GM21737 (cell line): ENCODE measurements around the gene U2AF2.

Experiments used
- ATAC-seq: cut with Tn5 transposase; IDR thresholded peaks from one replicate; pipeline ENCODE4 v1.9.1; 2021; ENCODE audit warnings: mild to moderate bottlenecking, moderate library complexity; ENCODE audit not compliant: unreplicated experiment

U2AF2 gene

GRCh38 chr19:55654868-55655647 lies at the start of gene U2AF2:
U2AF2 (plus strand) TSS chr19:55655035; CDS start chr19:55655105, 70 bp downstream.
- peak; percentile 34 for ATAC-seq

- ATAC-seq: peak; percentile 48
Observed at GRCh38 chr19:55605207-55605636, 49.6 kb upstream of the U2AF2 start.

GRCh38 chr19:55605637-55606470 lies 49.0 kb upstream of the U2AF2 start, which contains the start of gene ZNF865:
ZNF865 (plus strand) TSS chr19:55605647; CDS start chr19:55613619, 7,972 bp downstream.
- ATAC-seq: peak; percentile 37

GRCh38 chr19:55606471-55606787 lies 48.4 kb upstream of the U2AF2 start:
- ATAC-seq: no peak

GRCh38 chr19:55606817-55607216 lies 48.0 kb upstream of the U2AF2 start:
- no peak for ATAC-seq

GRCh38 chr19:55609326-55609725 lies 45.5 kb upstream of the U2AF2 start:
- ATAC-seq: no peak

GRCh38 chr19:55611300-55611982 lies 43.4 kb upstream of the U2AF2 start:
- no peak for ATAC-seq

- no peak for ATAC-seq
Observed at GRCh38 chr19:55611983-55612645, 42.7 kb upstream of the U2AF2 start.

GRCh38 chr19:55613396-55613795 lies 41.4 kb upstream of the U2AF2 start:
- no peak for ATAC-seq

GRCh38 chr19:55613930-55614710 lies 40.7 kb upstream of the U2AF2 start:
- ATAC-seq: no peak

GRCh38 chr19:55614711-55615542 lies 39.9 kb upstream of the U2AF2 start:
- ATAC-seq: no peak

GRCh38 chr19:55615543-55616394 lies 39.1 kb upstream of the U2AF2 start:
- no peak for ATAC-seq

GRCh38 chr19:55616395-55616875 lies 38.4 kb upstream of the U2AF2 start:
- ATAC-seq: no peak

- no peak for ATAC-seq
Observed at GRCh38 chr19:55617426-55617825, 37.4 kb upstream of the U2AF2 start.

- ATAC-seq: no peak
Observed at GRCh38 chr19:55618426-55618825, 36.4 kb upstream of the U2AF2 start.

- no peak for ATAC-seq
Observed at GRCh38 chr19:55619286-55619685, 35.5 kb upstream of the U2AF2 start.

- ATAC-seq: no peak
Observed at GRCh38 chr19:55620410-55621204, 34.2 kb upstream of the U2AF2 start.
